ENCODE measurements around the gene CYP2R1.
"Not testable (repeated sequence)": the region's sequence is repeated elsewhere in the genome, so short reads cannot be mapped to it uniquely, and the experiment has no call there.

CYP2R1 gene

DNA sequence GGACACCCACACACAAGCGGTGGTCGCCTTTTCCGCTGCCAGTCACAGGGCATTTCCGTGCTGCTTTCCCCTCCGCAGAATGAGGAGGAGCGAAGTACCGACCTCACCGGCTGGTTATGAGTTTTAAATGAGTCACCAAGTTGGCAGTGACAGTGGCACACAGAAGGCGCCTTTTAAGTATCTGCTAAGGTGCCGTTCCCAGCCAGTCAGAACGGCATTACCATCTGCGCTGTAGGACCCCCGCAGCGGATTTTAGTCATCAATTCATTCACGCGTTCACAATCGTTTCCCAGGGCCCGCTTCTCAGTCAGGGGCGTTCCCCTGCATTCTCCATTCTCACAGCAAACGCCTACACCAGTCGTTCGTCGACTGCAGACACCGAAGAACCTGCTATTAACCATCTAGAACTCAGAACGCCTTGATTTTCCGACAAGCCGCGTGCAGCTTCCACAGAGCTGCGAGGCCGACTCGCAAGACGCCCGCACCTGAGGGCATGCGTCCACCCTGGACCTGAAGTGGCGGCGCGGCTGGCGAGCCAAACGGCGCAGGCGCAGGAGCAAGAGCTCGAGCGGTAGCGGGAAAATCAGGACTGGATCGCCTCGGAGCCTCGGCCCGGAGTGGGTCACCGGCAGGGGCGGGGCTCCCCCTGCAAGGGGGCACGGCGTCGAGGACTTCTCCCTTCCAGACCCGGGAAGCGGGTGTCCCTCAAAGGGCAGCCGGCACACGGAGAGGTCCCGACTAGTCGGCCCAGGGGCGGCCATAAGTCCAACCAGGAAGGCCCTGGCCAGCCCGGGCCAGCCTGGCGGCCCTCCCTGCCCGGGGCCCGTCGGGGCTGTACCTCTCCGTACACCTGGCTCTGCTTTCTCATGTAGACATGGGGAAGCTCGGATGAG lies 642 bp downstream of the CYP2R1 start:
- peak; percentile 91 for DNase-seq

DNA sequence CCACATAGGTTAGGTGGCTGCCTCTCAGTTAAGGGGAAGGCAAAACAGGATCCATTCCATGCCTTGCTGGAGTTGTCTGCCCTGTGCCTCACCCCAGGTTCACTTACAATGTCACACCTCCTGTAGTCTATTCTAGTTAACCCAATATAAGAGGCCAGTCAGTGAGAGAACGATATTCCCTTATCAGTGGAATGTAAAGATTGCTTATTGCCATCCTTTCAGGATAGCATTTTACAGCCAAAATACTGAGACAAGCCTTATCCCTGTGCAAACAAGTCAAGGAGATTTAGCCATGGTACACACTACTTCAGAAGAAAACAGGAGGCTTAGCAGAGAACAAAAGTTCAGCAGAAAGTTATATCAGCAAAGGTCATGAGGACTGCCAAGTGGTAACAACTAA lies 5.5 kb downstream of the CYP2R1 start:
- no peak for DNase-seq

DNA sequence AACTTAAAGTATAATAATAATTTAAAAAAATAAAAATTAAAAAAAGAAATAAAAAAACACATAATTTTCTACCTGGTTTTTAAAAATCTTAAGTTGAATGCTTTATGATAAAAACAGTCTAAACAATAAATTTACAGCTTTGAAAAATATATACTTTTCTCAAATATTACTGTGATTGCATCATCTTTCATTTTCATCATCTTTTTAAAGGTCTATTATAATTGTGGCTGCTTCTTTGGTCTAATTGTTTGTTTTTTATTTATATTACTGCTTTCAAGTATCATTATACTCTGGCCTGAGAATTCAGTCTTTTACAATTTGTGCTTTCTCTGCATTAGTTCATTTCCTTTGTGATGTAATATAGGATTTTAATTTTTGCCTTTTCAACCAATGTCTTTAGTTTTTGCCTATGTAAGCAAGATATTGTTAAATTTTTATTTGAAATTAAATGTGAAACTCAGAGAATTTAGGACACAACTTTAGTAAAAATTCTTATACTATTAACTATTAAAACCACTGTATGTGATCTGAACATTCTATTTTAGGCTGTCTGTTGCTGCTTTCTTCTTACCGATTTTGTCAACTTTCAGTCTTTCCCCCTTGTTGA lies 7.3 kb downstream of the CYP2R1 start:
- DNase-seq: no peak

DNA sequence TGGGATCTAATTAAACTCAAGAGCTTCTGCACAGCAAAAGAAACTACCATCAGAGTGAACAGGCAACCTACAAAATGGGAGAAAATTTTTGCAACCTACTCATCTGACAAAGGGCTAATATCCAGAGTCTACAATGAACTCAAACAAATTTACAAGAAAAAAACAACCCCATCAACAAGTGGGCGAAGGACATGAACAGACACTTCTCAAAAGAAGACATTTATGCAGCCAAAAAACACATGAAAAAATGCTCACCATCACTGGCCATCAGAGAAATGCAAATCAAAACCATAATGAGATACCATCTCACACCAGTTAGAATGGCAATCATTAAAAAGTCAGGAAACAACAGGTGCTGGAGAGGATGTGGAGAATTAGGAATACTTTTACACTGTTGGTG lies 8.3 kb downstream of the CYP2R1 start:
- not testable (repeated sequence) for DNase-seq

DNA sequence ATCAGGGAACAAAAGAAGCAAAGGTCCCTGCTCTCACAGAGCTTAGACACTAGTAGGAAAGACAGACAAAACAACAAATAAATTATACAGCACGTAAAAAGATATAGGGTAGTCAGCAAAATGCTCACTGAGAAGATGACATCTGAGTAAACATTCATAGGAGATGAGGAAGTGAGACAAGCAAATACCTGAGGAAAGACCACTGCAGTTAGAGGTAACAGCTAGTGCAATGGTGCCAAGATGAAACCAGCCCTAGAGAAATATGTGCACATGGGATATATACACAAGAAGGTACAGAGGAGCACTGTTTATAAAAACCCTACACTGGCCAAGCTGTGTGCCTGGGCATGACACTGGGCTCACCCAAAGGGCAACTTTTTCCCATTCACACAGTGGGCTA lies 9.8 kb downstream of the CYP2R1 start:
- DNase-seq: no peak

DNA sequence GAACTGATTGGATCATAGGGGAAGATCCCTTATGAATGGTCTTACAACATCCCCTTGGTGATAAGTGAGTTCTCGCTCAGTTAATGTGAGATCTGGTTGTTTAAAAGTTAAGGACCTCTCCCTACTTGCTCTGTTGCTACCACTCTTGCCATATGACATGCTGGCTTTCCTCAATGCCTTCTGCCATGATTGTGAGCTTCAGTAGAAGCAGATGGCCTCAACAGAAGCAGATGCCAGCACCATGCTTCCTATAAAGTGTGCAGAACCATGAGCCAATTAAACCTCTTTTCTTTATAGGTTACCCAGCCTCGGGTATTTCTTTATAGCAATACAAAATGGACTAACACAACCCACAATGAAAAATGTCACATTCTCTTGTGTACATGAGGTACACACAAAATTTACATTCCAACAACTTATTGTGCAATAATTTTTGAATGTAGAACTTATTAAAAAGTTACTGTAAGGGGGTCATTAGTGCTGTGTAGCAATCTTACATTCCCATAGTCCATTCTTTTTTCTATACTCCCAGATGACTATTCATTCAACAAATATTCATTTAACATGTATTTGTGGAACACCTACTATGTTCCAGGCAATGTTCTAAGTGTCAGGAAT lies 10.3 kb downstream of the CYP2R1 start:
- DNase-seq: no peak

DNA sequence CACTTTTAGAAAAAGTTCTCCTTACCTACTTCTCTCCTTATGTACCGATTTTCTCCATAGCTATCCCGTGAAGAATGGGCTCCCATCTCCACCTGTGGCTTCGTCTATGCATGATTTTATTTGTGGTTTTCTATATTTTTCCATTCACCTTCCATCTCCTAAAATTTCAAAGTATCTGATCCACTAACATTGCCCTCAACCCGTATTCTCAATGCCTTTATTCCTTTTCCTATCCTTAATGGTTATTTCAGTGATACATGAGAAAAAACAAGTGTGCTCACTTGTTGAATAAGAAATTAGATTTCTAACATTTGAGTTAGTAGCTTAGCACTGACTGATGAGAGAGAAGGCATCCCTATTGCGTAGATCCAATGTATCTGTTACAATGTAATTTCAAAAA lies 16.9 kb downstream of the CYP2R1 start:
- no peak for DNase-seq

DNA sequence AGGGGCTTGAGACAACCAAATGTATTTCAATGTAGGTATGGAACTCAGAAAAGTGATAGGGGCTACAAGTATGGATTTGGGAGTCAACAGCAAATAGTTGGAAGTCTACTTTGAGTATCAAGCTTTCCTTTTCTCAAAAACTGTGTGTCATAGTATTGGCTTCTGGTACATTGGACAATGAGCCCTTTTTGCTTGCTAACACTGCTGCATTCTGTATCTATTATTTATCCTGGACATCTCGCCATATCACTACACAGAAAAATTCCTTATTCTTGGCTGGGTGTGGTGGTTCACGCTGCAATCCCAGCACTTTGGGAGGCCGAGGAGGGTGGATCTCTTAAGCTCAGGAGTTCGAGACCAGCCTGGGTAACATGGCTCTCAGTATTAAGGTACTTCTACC lies 18.4 kb downstream of the CYP2R1 start:
- no peak for DNase-seq

DNA sequence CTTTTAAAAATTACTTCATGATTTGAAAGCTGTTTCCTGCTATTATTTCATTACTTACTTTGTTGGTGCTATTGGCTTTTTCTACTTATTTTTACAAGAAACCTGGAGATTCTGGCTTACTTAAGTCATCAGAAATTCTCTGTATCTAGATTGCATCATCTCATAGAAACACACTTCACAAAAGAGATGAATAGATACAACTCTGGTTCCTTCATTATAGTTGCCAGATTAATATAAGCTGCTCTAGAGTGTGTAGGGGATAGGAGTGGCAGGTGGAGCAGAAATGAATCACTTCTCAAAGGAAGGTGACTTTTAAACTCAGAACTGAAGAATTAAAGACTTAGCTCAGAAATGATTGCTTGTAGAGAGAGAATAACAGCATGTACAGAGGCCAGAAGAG lies 20.0 kb downstream of the CYP2R1 start:
- no peak for DNase-seq

DNA sequence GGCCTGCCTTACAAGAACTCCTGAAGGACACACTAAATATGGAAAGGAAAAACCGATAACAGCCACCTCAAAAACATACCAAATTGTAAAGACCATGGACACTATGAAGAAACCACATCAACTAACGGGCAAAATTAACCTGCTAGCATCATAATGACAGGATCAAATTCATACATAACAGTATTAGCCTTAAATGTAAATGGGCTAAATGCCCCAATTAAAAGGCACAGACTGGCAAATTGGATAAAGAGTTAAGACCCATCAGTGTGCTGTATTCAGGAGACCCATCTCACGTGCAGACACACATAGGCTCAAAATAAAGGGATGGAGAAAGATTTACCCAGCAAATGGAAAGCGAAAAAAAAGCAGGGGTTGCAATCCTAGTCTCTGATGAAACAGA lies 28.3 kb downstream of the CYP2R1 start:
- not testable (repeated sequence) for DNase-seq

DNA sequence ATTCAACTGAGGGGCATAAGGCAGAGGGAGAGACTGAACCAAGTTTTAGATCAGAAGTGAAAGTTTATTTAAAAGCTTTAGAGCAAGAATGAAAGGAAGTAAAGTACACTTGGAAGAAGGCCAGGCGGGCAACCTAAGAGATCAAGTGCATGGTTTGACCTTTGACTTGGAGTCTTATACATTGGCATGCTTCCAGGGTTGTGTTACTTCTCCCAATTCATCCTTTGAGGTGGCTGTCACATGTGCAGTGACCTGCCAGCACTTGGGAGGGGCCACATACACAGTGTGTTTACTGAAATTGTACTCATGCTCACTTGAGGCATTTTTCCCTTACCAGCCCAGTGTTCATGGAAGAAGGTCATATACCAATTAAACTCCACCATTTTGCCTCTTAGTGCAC lies 30.4 kb downstream of the CYP2R1 start:
- no peak for DNase-seq

DNA sequence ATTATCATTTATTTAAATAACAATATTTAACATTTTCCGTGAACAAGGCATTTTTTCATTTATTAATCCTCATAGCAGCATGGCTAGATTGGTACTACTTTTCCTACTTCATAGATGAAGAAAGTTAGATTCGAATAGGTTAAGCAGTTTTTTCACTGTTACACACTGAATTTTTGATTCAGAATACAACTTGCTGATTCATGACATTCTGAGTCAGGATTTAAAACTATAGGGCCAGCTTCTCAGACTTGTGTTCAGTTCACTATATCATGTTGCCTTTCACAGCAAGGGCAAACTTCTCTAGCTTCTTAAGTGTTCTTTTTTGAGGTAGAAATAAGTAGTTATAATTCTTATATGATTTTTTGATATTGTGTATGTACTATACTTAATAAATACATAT lies 31.5 kb downstream of the CYP2R1 start:
- no peak for DNase-seq

DNA sequence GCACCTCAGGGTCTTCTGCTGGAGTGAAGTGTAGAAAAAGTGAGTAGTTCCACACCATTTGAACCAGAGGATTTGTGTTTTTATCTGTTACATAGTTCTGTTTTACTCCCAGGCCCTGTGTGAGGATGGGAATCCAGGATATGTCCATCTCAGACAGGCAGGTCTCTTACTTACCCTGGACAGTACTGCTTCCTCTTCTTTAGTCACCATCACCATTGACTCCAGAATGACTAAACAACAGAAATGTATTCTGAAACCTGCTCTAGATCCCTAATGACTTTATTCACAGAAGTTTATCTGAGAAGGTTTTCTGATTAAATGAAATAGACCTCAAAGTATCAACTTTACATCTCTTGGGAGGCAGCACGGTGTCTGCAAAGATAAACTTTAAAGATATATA lies 33.6 kb downstream of the CYP2R1 start:
- no peak for DNase-seq

DNA sequence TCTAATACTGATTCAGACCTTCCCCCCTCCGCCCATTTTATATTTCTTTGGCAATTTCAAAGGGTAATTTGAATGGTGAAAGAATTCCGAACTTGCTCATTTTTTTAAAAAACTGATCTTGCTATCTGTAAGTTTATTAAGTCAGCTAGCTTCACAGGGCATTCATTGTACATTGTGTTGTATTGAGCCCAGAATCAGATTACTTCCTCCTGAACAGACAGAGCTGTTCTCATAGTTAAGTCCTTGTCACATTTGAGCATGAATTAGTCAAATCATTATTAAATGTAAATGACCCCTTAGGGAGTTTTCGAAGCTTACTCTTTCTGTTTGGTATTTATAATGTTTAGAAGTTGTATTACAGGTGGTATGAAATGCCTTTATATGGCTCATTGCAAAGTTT lies 34.4 kb downstream of the CYP2R1 start:
- DNase-seq: no peak

DNA sequence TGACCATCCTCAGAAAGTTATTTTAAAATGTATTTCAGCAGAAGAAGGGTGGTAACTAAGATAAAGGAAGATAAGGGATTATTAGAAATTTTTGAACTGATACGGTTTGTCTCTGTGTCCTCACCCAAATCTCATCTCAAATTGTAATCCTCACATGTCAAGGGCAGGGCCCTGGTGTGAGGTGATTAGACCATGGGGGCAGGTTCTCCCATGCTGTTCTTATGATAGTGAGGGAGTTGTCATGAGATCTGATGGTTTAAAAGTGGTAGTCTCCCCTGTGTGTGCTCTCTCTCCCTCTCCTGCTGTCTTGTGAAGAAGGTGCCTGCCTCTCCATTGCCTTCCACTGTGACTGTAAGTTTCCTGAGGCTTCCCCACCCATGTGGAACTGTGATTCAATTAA lies 36.1 kb downstream of the CYP2R1 start:
- DNase-seq: no peak

DNA sequence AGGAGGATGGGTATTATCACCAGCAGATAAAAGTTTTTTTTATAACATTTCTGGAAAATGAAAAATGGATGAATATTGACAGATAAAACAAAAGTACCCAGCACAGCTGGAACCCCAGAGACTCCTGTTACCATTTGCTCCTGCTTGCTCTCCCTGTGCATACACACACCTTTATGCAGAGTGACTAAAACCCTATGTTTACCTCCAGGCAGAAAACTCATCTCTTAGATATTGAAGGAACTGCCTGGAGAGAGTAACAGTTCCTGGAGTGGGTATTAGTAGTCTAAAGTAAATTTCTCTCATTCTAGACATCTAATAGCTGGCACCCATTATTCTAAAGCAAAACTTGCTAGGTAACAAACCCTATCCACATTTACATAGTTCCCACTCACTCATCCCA lies 38.0 kb downstream of the CYP2R1 start:
- DNase-seq: no peak

DNA sequence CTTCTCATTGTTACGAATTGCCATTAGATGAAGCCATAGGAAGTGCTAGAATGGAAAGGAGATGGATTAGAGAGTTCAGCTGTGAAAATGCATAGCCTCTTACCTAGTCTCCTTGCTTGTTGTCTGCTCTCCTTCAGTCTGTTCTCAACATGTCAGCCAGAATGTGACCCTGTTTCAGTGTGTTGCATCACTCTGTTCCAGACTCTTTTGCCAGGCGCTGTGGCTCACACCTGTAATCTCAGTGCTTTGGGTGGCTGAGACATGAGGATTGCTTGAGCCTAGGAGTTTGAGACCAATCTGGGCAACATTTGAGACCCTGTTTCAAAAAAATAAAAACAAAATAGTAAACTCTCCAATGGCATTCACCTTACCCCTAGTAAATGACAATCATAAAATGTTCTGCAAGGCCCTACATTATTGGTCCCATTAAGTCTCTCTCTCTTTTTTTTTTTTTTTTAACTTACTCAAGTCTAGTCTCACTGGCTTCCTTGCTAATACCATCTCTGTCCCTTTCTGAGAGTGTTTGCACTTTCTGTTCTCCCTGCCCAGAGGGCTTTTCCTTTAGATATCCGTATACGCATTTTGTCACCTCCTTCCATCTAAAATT lies 39.4 kb downstream of the CYP2R1 start:
- DNase-seq: no peak

DNA sequence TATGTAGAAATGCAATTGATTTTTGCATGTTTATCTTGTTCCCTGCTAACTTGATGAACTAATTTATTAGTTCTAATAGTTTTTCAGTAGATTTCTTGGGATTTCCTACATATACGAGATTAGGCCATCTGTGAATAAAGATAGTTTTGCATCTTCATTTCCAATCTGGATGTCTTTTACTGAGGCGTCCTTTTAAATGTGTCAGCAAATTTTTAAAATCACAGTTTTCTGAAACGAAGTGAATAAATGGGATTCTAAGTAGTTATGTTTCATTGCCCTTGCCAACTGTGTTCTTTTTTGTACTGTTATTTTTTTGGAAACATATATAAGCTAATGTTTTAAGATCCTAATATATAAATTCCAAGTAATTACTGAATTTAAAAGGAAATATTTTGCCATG lies 50.0 kb downstream of the CYP2R1 start:
- DNase-seq: no peak

DNA sequence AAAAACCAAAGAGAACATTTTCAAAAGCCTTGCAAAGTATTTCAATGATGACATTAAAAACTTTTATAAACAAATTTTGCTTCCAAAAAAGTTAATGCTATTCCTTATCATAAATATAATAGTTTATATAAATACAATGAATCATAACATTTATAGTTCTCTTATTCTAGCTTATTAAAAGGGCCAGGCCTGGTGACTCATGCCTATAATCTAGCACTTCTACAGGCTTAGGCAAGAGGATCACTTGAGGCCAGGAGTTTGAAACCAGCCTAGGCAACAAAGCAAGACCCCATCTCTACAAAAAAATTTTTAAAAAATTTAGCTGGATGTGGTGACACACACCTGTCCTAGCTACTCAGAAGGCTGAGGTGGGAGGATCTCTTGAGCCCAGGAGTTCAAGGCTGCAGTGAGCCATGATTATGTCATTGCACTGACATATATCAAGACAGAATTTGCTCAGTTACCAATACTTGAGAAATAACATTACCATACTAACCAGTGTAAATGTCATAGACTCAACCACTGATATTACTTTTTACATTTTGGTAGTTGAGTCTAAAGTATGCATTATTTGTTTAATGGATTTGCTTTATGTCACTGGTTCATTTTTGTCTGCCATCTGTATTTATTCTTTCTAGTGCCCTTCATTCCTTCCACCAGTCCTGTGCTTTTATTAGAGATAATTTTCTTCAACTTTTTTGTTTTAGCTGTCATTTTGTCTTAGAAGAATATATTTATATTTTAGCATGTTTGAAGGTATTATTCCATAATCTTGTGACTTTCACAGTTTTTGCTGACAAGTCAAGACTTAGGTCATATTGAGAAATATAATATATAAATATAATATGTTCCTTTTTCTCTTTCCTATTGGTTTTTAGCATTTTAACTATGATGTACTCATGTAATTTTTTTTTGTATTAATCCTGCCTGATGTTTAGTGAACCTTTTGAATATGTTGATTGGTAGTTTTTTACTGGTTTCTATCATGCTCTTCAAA lies 56.2 kb downstream of the CYP2R1 start:
- DNase-seq: no peak
